Mesendoderm (in vitro differentiated cells): ENCODE measurements around the gene KHDC1L.

Experiments
- DNase-seq: peaks from one replicate; pipeline ENCODE4 v3.0.0; 2013
- H2AK5ac ChIP-seq: 2 replicates; pipeline ENCODE4 v1.6.1; 2013; ENCODE audit warnings: low read length, inconsistent platforms
- H2BK120ac ChIP-seq: 2 replicates; pipeline ENCODE4 v1.6.1; 2013; ENCODE audit warnings: low read depth, mild to moderate bottlenecking, low read length, moderate library complexity, mixed read lengths
- H2BK15ac ChIP-seq: replicated peaks from 2 replicates; pipeline ENCODE4 v1.6.1; 2013; ENCODE audit warnings: low read depth, mild to moderate bottlenecking, moderate library complexity
- H2BK5ac ChIP-seq: 2 replicates; pipeline ENCODE4 v1.6.1; 2013; ENCODE audit warnings: low read length, inconsistent platforms
- H3K18ac ChIP-seq: 2 replicates; pipeline ENCODE4 v1.6.1; 2013; ENCODE audit warnings: mild to moderate bottlenecking, low read length, mixed read lengths
- H3K23ac ChIP-seq: one replicate; pipeline ENCODE4 v1.6.1; 2013; ENCODE audit warnings: low read length
- H3K27ac ChIP-seq: 2 replicates; pipeline ENCODE4 v1.5.1; 2013; ENCODE audit warnings: low read depth, mild to moderate bottlenecking, inconsistent platforms, low read length, moderate library complexity
- H3K27me3 ChIP-seq: 2 replicates; pipeline ENCODE4 v1.6.1; 2013; ENCODE audit warnings: low read length, control low read depth, mild to moderate bottlenecking, inconsistent platforms; ENCODE audit not compliant: insufficient read depth, poor library complexity
- H3K36me3 ChIP-seq: 2 replicates; pipeline ENCODE4 v1.6.1; 2013; ENCODE audit warnings: low read length, inconsistent platforms; ENCODE audit not compliant: control insufficient read depth, insufficient read depth
- H3K4ac ChIP-seq: one replicate; pipeline ENCODE4 v1.6.1; 2013; ENCODE audit warnings: low read depth, mild to moderate bottlenecking, low read length, moderate library complexity
- H3K4me1 ChIP-seq: 2 replicates; pipeline ENCODE4 v1.6.1; 2013; ENCODE audit warnings: low read depth, low read length, inconsistent platforms; ENCODE audit not compliant: control insufficient read depth
- H3K4me2 ChIP-seq: 2 replicates; pipeline ENCODE4 v1.6.1; 2013; ENCODE audit warnings: low read length
- H3K4me3 ChIP-seq: 2 replicates; pipeline ENCODE4 v1.5.1; 2013; ENCODE audit warnings: mild to moderate bottlenecking, low read length
- H3K56ac ChIP-seq: one replicate; pipeline ENCODE4 v1.6.1; 2013; ENCODE audit warnings: low read length
- H3K79me1 ChIP-seq: 2 replicates; pipeline ENCODE4 v1.6.1; 2013; ENCODE audit warnings: low read length, inconsistent platforms
- H3K79me2 ChIP-seq: 2 replicates; pipeline ENCODE4 v1.6.1; 2013; ENCODE audit warnings: mild to moderate bottlenecking, low read length; ENCODE audit not compliant: control insufficient read depth, insufficient read depth
- H3K9ac ChIP-seq: 2 replicates; pipeline ENCODE4 v1.6.1; 2013; ENCODE audit warnings: low read length, inconsistent platforms
- H4K5ac ChIP-seq: one replicate; pipeline ENCODE4 v1.6.1; 2013; ENCODE audit warnings: low read length
- H4K8ac ChIP-seq: one replicate; pipeline ENCODE4 v1.6.1; 2013; ENCODE audit warnings: low read depth, mild to moderate bottlenecking, control low read depth, low read length, moderate library complexity
- WGBS: extraction: QIAGEN DNeasy Blood & Tissue Kit; methylation state at CpG from one replicate; pipeline ENCODE4 v1.1.7; 2013; ENCODE audit warnings: low lambda C conversion rate, missing lambda C conversion rate; ENCODE audit not compliant: insufficient coverage; ENCODE audit errors: extremely low coverage; 5-methylcytosine and 5-hydroxymethylcytosine counted together

KHDC1L gene

GRCh38 chr6:73233048-73233447 is 7.8 kb upstream of the KHDC1L start:
- Histone ChIP-seq H3K4me1 (no peaks in the 10 kb centered on the region), H3K4me2 (no peak overlapping the region), H4K5ac (no peak overlapping the region), H3K27me3 (no peaks in the 10 kb centered on the region), H3K79me1 (no peaks in the 10 kb centered on the region), H4K8ac (no peak overlapping the region), H3K23ac (no peak overlapping the region), H2BK15ac (no peak overlapping the region), H3K27ac (no peak overlapping the region), H3K79me2 (no peaks in the 10 kb centered on the region), H3K4me3 (no peak overlapping the region), H3K4ac (no peak overlapping the region), H2AK5ac (no peak overlapping the region), H3K9ac (no peak overlapping the region), H3K56ac (no peak overlapping the region), H3K36me3 (no peaks in the 10 kb centered on the region), H3K18ac (no peak overlapping the region), H2BK120ac (no peak overlapping the region), H2BK5ac (no peak overlapping the region)
- whole genome bisulfite sequencing, result no CpG with 5 or more reads among the region's 6 CpGs
- DNase-seq, result no peak

GRCh38 chr6:73231986-73232391 is 6.7 kb upstream of the KHDC1L start:
- Histone ChIP-seq H3K56ac (no peak overlapping the region), H2BK120ac (no peak overlapping the region), H3K79me2 (no peaks in the 10 kb centered on the region), H2BK15ac (no peak overlapping the region), H3K23ac (no peak overlapping the region), H4K5ac (no peak overlapping the region), H3K4me3 (no peak overlapping the region), H3K4me2 (no peak overlapping the region), H3K9ac (no peak overlapping the region), H3K4ac (no peak overlapping the region), H3K27me3 (no peaks in the 10 kb centered on the region), H3K79me1 (no peaks in the 10 kb centered on the region), H2BK5ac (no peak overlapping the region), H3K36me3 (no peaks in the 10 kb centered on the region), H4K8ac (no peak overlapping the region), H3K27ac (no peak overlapping the region), H2AK5ac (no peak overlapping the region), H3K4me1 (no peaks in the 10 kb centered on the region), H3K18ac (no peak overlapping the region)
- no peak for DNase-seq
- WGBS, result no CpG with 5 or more reads among the region's 1 CpG

- Histone ChIP-seq H2BK120ac (no peak overlapping the region), H4K5ac (no peak overlapping the region), H3K79me1 (no peaks in the 10 kb centered on the region), H2AK5ac (no peak overlapping the region), H4K8ac (no peak overlapping the region), H2BK5ac (no peak overlapping the region), H3K36me3 (no peaks in the 10 kb centered on the region), H3K23ac (no peak overlapping the region), H3K9ac (no peak overlapping the region), H3K27me3 (no peaks in the 10 kb centered on the region), H3K4me2 (no peak overlapping the region), H3K4me3 (no peak overlapping the region), H3K56ac (no peak overlapping the region), H3K18ac (no peak overlapping the region), H2BK15ac (no peak overlapping the region), H3K4ac (no peak overlapping the region), H3K27ac (no peak overlapping the region), H3K4me1 (no peaks in the 10 kb centered on the region), H3K79me2 (no peaks in the 10 kb centered on the region)
- no peak for DNase-seq
- no CpG with 5 or more reads among the region's 3 CpGs for WGBS
These were observed 2.4 kb upstream of the KHDC1L start for GRCh38 chr6:73227606-73228255.

GRCh38 chr6:73216859-73217258 is 8.4 kb downstream of the KHDC1L start:
- Histone ChIP-seq H2BK15ac (no peak overlapping the region), H4K5ac (no peak overlapping the region), H3K9ac (no peak overlapping the region), H3K79me1 (no peaks in the 10 kb centered on the region), H2BK5ac (no peak overlapping the region), H3K27ac (no peak overlapping the region), H3K4me1 (no peaks in the 10 kb centered on the region), H3K79me2 (no peaks in the 10 kb centered on the region), H2AK5ac (no peak overlapping the region), H3K4me2 (no peak overlapping the region), H3K27me3 (no peaks in the 10 kb centered on the region), H4K8ac (no peak overlapping the region), H3K4ac (no peak overlapping the region), H3K56ac (no peak overlapping the region), H3K23ac (no peak overlapping the region), H3K4me3 (no peak overlapping the region), H3K18ac (no peak overlapping the region), H3K36me3 (no peaks in the 10 kb centered on the region), H2BK120ac (no peak overlapping the region)
- no peak for DNase-seq
- no CpG with 5 or more reads among the region's 2 CpGs for WGBS

- no peak overlapping the region for H3K4ac ChIP-seq
- no peak overlapping the region for H3K18ac ChIP-seq
- no peaks in the 10 kb centered on the region for H3K36me3 ChIP-seq
- DNase-seq, result no peak
- no peak overlapping the region for H3K4me3 ChIP-seq
- H3K27me3 ChIP-seq, result no peaks in the 10 kb centered on the region
- H3K4me1 ChIP-seq, result no peaks in the 10 kb centered on the region
- H2BK5ac ChIP-seq, result no peak overlapping the region
- H3K79me2 ChIP-seq, result no peaks in the 10 kb centered on the region
- H2AK5ac ChIP-seq, result no peak overlapping the region
- H3K4me2 ChIP-seq, result no peak overlapping the region
- no peak overlapping the region for H3K9ac ChIP-seq
- H2BK120ac ChIP-seq, result no peak overlapping the region
- H3K23ac ChIP-seq, result no peak overlapping the region
- no CpG with 5 or more reads among the region's 9 CpGs for WGBS
- H3K79me1 ChIP-seq, result no peaks in the 10 kb centered on the region
- H4K5ac ChIP-seq, result no peak overlapping the region
- no peak overlapping the region for H4K8ac ChIP-seq
- H2BK15ac ChIP-seq, result no peak overlapping the region
- no peak overlapping the region for H3K56ac ChIP-seq
- no peak overlapping the region for H3K27ac ChIP-seq
These were observed 16.2 kb downstream of the KHDC1L start for GRCh38 chr6:73209117-73209516.

GRCh38 chr6:73207221-73207837 is 18.0 kb downstream of the KHDC1L start:
- Histone ChIP-seq H3K23ac (no peak overlapping the region), H3K36me3 (no peaks in the 10 kb centered on the region), H3K4me1 (no peaks in the 10 kb centered on the region), H2BK15ac (no peak overlapping the region), H4K5ac (no peak overlapping the region), H3K27ac (no peak overlapping the region), H3K4me3 (no peak overlapping the region), H3K79me2 (no peaks in the 10 kb centered on the region), H3K27me3 (no peaks in the 10 kb centered on the region), H3K56ac (no peak overlapping the region), H4K8ac (no peak overlapping the region), H3K9ac (no peak overlapping the region), H3K18ac (no peak overlapping the region), H2AK5ac (no peak overlapping the region), H2BK120ac (no peak overlapping the region), H3K4ac (no peak overlapping the region), H3K79me1 (no peaks in the 10 kb centered on the region), H2BK5ac (no peak overlapping the region), H3K4me2 (no peak overlapping the region)
- no peak for DNase-seq
- no CpG with 5 or more reads among the region's 3 CpGs for WGBS
